SK-N-MC (cell line): ENCODE measurements around the gene BRI3BP.

Source experiments
- DNase-seq: peaks from one replicate; pipeline ENCODE4 v3.0.0-alpha.2; 2011; ENCODE audit warnings: low read depth, low spot score
- H3K27ac ChIP-seq: fragments of 200-600 bp; sonication (generic); 2 replicates; pipeline ENCODE4 v1.5.1; 2016; ENCODE audit warnings: mixed run types
- H3K36me3 ChIP-seq: fragments of 200-600 bp; sonication (generic); 2 replicates; pipeline ENCODE4 v1.6.1; 2017; ENCODE audit warnings: antibody characterized with exemption, low read length, mixed read lengths; ENCODE audit not compliant: insufficient read depth
- H3K4me3 ChIP-seq: fragments of 200-600 bp; sonication (generic); 2 replicates; pipeline ENCODE4 v1.5.1; 2016
- H3K9ac ChIP-seq: fragments of 200-600 bp; sonication (generic); 2 replicates; pipeline ENCODE4 v1.8.0; 2017; ENCODE audit warnings: mixed run types, mixed read lengths; ENCODE audit not compliant: insufficient read length
- H3K9me3 ChIP-seq: fragments of 200-600 bp; sonication (generic); 2 replicates; pipeline ENCODE4 v1.6.1; 2017; ENCODE audit warnings: low read depth, mild to moderate bottlenecking, antibody characterized with exemption, low read length, moderate library complexity, mixed read lengths
- EZH2 ChIP-seq: fragments of 200-600 bp; sonication (generic); IDR thresholded peaks from one replicate; pipeline ENCODE4 v1.6.1; 2017; ENCODE audit warnings: antibody characterized with exemption
- FOXP2 ChIP-seq: optimal IDR thresholded peaks from 2 replicates; pipeline ENCODE3; 2011; ENCODE audit warnings: mild to moderate bottlenecking, moderate library complexity; ENCODE audit not compliant: insufficient read depth; ENCODE audit errors: extremely low read length, control extremely low read depth
- POLR2AphosphoS5 ChIP-seq: IDR thresholded peaks from 2 replicates; pipeline ENCODE4 v1.6.1; 2012; ENCODE audit warnings: mild to moderate bottlenecking, low read depth, low read length, borderline replicate concordance

Gene BRI3BP

GRCh38 chr12:124993626-124994436, at the start of gene BRI3BP:
Gene BRI3BP (plus strand): TSS chr12:124993645. CDS start chr12:124993791, 146 bp downstream.
- TF ChIP-seq POLR2AphosphoS5 (no peak), FOXP2 (no peak)
- peaks cover 5% of the 10 kb centered on the region; the same call in 1 of the 2 replicates for H3K36me3 ChIP-seq
- H3K27ac ChIP-seq = no peak within 1 kb of the TSS; the same call in 1 of the 2 replicates
- H3K9ac ChIP-seq = peak within 1 kb of the TSS; percentile 84
- no peaks in the 10 kb centered on the region for H3K9me3 ChIP-seq
- DNase-seq = no peak
- H3K4me3 ChIP-seq = peak within 1 kb of the TSS; percentile 99

- TF ChIP-seq EZH2 = no peak
- TF ChIP-seq POLR2AphosphoS5 = no peak
- TF ChIP-seq FOXP2 = no peak
- Histone ChIP-seq H3K27ac (no peak overlapping the region), H3K4me3 (no peak overlapping the region), H3K9ac (no peak overlapping the region), H3K36me3 (peaks cover 26% of the 10 kb centered on the region; the same call in 1 of the 2 replicates), H3K9me3 (no peaks in the 10 kb centered on the region)
- no peak for DNase-seq
Measured at GRCh38 chr12:124946447-124946793, 47.0 kb upstream of the BRI3BP start.

GRCh38 chr12:124947013-124947412, 46.4 kb upstream of the BRI3BP start:
- H3K27ac ChIP-seq = no peak overlapping the region
- H3K9me3 ChIP-seq = no peaks in the 10 kb centered on the region
- no peak overlapping the region for H3K4me3 ChIP-seq
- no peak for DNase-seq
- peaks cover 27% of the 10 kb centered on the region; the same call in 1 of the 2 replicates for H3K36me3 ChIP-seq
- TF ChIP-seq POLR2AphosphoS5 (no peak), EZH2 (no peak), FOXP2 (no peak)
- no peak overlapping the region for H3K9ac ChIP-seq

- no peak overlapping the region for H3K4me3 ChIP-seq
- DNase-seq = no peak
- H3K27ac ChIP-seq = no peak overlapping the region
- H3K36me3 ChIP-seq = peaks cover 27% of the 10 kb centered on the region; the same call in 1 of the 2 replicates
- no peak overlapping the region for H3K9ac ChIP-seq
- no peaks in the 10 kb centered on the region for H3K9me3 ChIP-seq
- TF ChIP-seq FOXP2 = no peak
- no peak for TF ChIP-seq POLR2AphosphoS5
- TF ChIP-seq EZH2 = no peak
Measured at GRCh38 chr12:124947561-124948398, 45.7 kb upstream of the BRI3BP start.

GRCh38 chr12:124949066-124949465, 44.4 kb upstream of the BRI3BP start:
- H3K36me3 ChIP-seq = peaks cover 27% of the 10 kb centered on the region; the same call in 1 of the 2 replicates
- no peak for DNase-seq
- no peaks in the 10 kb centered on the region for H3K9me3 ChIP-seq
- no peak overlapping the region for H3K27ac ChIP-seq
- H3K4me3 ChIP-seq = no peak overlapping the region
- TF ChIP-seq FOXP2 (no peak), POLR2AphosphoS5 (no peak), EZH2 (no peak)
- no peak overlapping the region for H3K9ac ChIP-seq

- no peak overlapping the region for H3K4me3 ChIP-seq
- H3K9ac ChIP-seq = no peak overlapping the region
- H3K27ac ChIP-seq = no peak overlapping the region
- TF ChIP-seq EZH2 (no peak), FOXP2 (no peak), POLR2AphosphoS5 (no peak)
- DNase-seq = no peak
- H3K36me3 ChIP-seq = peaks cover 33% of the 10 kb centered on the region
- H3K9me3 ChIP-seq = no peaks in the 10 kb centered on the region
Measured at GRCh38 chr12:124949779-124950728, 43.4 kb upstream of the BRI3BP start.

- Histone ChIP-seq H3K27ac (no peak overlapping the region), H3K9ac (no peak overlapping the region), H3K9me3 (no peaks in the 10 kb centered on the region), H3K36me3 (peaks cover 51% of the 10 kb centered on the region), H3K4me3 (no peak overlapping the region)
- no peak for DNase-seq
- no peak for TF ChIP-seq POLR2AphosphoS5
- TF ChIP-seq FOXP2 = no peak
- TF ChIP-seq EZH2 = no peak
Measured at GRCh38 chr12:124952295-124952694, 41.1 kb upstream of the BRI3BP start.
